Testis (tissue), 3 donors: ENCODE results near the gene DCST2. TPM values are rescaled to one million over a fixed set of nuclear protein-coding genes. Genes with fewer than 3 reads are reported as not detected.

ENCODE experiments used
- DNase-seq: peaks from one replicate; pipeline ENCODE4 v3.0.0-alpha.2; 2019
- H3K27ac ChIP-seq, 2 donors: fragments of 200-600 bp; sonication (generic); one replicate each; pipeline ENCODE4 v1.5.1; 2019
- H3K27me3 ChIP-seq: fragments of 200-600 bp; sonication (generic); one replicate; pipeline ENCODE4 v1.5.1; 2019
- H3K36me3 ChIP-seq: fragments of 200-600 bp; sonication (generic); one replicate; pipeline ENCODE4 v1.5.1; 2017; ENCODE audit warnings: low read depth; ENCODE audit errors: missing control alignments
- H3K4me1 ChIP-seq: fragments of 200-600 bp; sonication (generic); one replicate; pipeline ENCODE4 v1.5.1; 2019
- H3K4me3 ChIP-seq, 2 donors: fragments of 200-600 bp; sonication (generic); one replicate each; pipeline ENCODE4 v1.5.1; 2017 to 2019
- H3K9me3 ChIP-seq: fragments of 200-600 bp; sonication (generic); one replicate; pipeline ENCODE4 v1.5.1; 2017
- CTCF ChIP-seq, 3 experiments: fragments of 450-650 bp in 2 of 3; fragments of 200-600 bp in 1 of 3; sonication (generic) in 1 of 3; IDR thresholded peaks; one replicate each; pipeline ENCODE4 v1.5.1; 2016 to 2019; ENCODE audit warnings: antibody characterized with exemption in 3 of 3, mild to moderate bottlenecking in 2 of 3, moderate library complexity in 1 of 3
- POLR2A ChIP-seq: fragments of 450-650 bp; IDR thresholded peaks from one replicate; pipeline ENCODE4 v1.6.1; 2017; ENCODE audit warnings: antibody characterized with exemption, mild to moderate bottlenecking, moderate library complexity
- WGBS, 2 donors: methylation state at CpG; one replicate each; pipeline ENCODE4 v1.1.5; 2018; 5-methylcytosine and 5-hydroxymethylcytosine counted together
- intact Hi-C: fragments of 100-400 bp; cut with DNase I; formaldehyde crosslinking; loops from one replicate; pipeline ENCODE4 v1.15.1; 2023; ENCODE audit warnings: low total_unique reads
- polyA plus RNA-seq: library from polyadenylated mRNA; stranded (reverse); fragments of 350-450 nt; fragmentation: Illumina TruSeq; extraction: RNeasy Lipid Tissue Mini Kit (QIAGEN cat#74804); gene quantifications from one replicate; pipeline ENCODE4 v1.2.3, GENCODE V29; 2014; ENCODE audit warnings: low read depth, low replicate concordance; ENCODE audit not compliant: insufficient read depth
- total RNA-seq, 2 donors: library from RNA; depleted of rRNA; stranded (reverse); fragments of >200 nt; gene quantifications; one replicate each; pipeline ENCODE4 v1.2.3, GENCODE V29; 2016

Gene DCST2
- total and polyA plus RNA-seq, 3 donors from 2014 or later, result 9.9 to 20.4 (median 14.4) TPM

- 0 to 1% methylated on average over 33 to 47 of the region's 47 CpGs for WGBS, 2 donors
- peak; percentile 99 for DNase-seq
- Histone ChIP-seq H3K9me3 (no peaks in the 10 kb centered on the region), H3K27me3 (no peaks in the 10 kb centered on the region), H3K4me3 (peak within 1 kb of the TSS; percentile 78 to 86), H3K4me1 (peaks cover 46% of the 10 kb centered on the region), H3K36me3 (no peaks in the 10 kb centered on the region), H3K27ac (peak within 1 kb of the TSS; percentile 98 to 99)
- intact Hi-C loops, result no loop called here
- TF ChIP-seq POLR2A, result peak; percentile 9
- TF ChIP-seq CTCF (IDR thresholded peaks at IDR 0.05), result no peak
These were observed 59.3 kb downstream of the DCST2 start, which contains the start of gene CKS1B for GRCh38 chr1:154974102-154974807. Gene CKS1B, plus strand, starts transcription at chr1:154974681. Its CDS starts 65 bp downstream, at chr1:154974746.

GRCh38 chr1:154973344-154974101 is 60.1 kb downstream of the DCST2 start:
- DNase-seq, result peak; percentile 98
- H3K27ac ChIP-seq, result peak overlapping the region; percentile 98 to 99
- TF ChIP-seq POLR2A (peak; percentile 8), CTCF (IDR thresholded peaks at IDR 0.05) (peak in 2 of 3 experiments; percentile 17 to 19)
- WGBS, 2 donors, result 3 to 4% methylated on average over 33 to 37 of the region's 37 CpGs
- no peaks in the 10 kb centered on the region for H3K36me3 ChIP-seq
- peak overlapping the region; percentile 78 to 86 for H3K4me3 ChIP-seq
- peaks cover 49% of the 10 kb centered on the region for H3K4me1 ChIP-seq
- H3K27me3 ChIP-seq, result no peaks in the 10 kb centered on the region
- intact Hi-C loops, result no loop called here
- no peaks in the 10 kb centered on the region for H3K9me3 ChIP-seq

GRCh38 chr1:154972517-154973343 is 60.9 kb downstream of the DCST2 start:
- peak overlapping the region in 1 of 2 donors; percentile 78 for H3K4me3 ChIP-seq
- no peaks in the 10 kb centered on the region for H3K9me3 ChIP-seq
- no peaks in the 10 kb centered on the region for H3K27me3 ChIP-seq
- H3K4me1 ChIP-seq, result peaks cover 49% of the 10 kb centered on the region
- no peak for TF ChIP-seq CTCF (IDR thresholded peaks at IDR 0.05)
- no peak for TF ChIP-seq POLR2A
- peak overlapping the region; percentile 98 to 99 for H3K27ac ChIP-seq
- intact Hi-C loops, result no loop called here
- DNase-seq, result peak; percentile 46
- H3K36me3 ChIP-seq, result no peaks in the 10 kb centered on the region
- 28 to 30% methylated on average over 18 of the region's 18 CpGs for WGBS, 2 donors

- DNase-seq, result no peak
- 67 to 68% methylated on average over 3 of the region's 3 CpGs for whole genome bisulfite sequencing, 2 donors
- intact Hi-C loops, result no loop called here
These were observed 61.4 kb downstream of the DCST2 start for GRCh38 chr1:154972213-154972516.

More at GRCh38 chr1:154972213-154972516, 61.4 kb downstream of the DCST2 start:
- TF ChIP-seq CTCF (IDR thresholded peaks at IDR 0.05) (no peak), POLR2A (no peak)
- Histone ChIP-seq H3K4me1 (peaks cover 49% of the 10 kb centered on the region), H3K9me3 (no peaks in the 10 kb centered on the region), H3K27me3 (no peaks in the 10 kb centered on the region), H3K27ac (peak overlapping the region; percentile 98 to 99), H3K36me3 (no peaks in the 10 kb centered on the region), H3K4me3 (no peak overlapping the region)
